ENCODE data around the gene DDAH2. TPM values are rescaled to one million over a fixed set of nuclear protein-coding genes. Genes with fewer than 3 reads are reported as not detected.

DDAH2 gene
- 87.4 TPM for total RNA-seq (ENCODE audit: insufficient read depth, low replicate concordance)

DNA sequence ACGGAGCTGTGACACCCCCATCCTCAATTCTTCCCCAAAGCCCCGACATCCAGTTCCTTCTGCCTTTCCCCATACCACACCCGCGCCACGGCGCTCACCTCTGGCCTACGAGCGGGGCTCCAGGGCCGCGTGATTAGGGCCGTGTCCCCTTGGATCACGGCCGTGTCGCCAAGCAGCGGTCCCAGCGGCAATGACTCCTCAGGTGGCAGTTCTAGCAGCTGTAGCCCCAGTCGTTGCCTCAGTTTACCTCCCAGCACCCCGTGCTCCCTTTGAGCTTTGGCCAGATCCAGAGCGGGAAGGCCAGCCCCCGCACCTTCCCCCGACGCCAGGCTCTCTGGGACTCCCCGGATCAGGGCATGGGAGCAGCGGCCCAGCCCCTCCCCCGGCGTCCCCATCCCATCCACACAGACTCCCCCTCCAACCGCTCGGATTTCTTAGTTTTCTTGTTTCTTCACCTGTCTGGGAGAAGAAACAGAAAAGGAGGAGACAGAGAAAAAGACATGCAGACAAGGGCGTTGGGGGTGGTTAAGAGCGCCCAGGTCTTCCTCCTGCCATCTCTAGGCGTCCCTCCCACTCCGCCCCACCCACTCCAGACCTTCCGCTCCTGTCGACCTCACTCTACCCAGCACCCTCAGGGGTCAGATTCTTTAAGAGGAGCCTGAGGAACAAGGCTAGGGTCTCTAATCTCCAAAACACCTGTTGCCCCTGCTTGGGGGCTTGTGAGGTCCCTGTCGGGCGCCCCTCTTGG is at the start of gene DDAH2:
DDAH2 (minus strand) TSS at position 533 of the 748 bp plus-strand sequence; CDS start at position 395, 138 bp downstream.
- no peak for DNase-seq (ENCODE audit: low spot score)

DNA sequence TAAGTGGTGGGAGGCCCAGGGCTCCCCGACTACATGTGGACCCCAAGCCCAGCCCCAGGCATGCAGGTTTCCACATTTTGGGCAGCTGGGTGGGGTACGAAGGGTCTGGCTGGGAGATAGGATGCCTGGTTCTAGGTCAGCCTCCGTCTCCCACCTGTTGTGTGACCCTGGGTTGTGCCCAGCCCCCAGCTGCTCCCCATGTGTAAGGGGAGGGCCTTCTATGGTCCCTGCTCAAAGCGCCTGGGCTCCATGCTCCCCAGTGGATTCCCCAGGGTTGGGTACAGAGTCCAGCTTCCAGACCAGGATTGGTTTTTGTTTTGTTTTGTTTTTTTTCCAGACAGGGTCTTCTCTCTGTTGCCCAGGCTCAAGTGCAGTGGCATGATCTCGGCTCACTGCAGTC is 49.1 kb upstream of the DDAH2 start:
- no peak for DNase-seq (ENCODE audit: low spot score)

DNA sequence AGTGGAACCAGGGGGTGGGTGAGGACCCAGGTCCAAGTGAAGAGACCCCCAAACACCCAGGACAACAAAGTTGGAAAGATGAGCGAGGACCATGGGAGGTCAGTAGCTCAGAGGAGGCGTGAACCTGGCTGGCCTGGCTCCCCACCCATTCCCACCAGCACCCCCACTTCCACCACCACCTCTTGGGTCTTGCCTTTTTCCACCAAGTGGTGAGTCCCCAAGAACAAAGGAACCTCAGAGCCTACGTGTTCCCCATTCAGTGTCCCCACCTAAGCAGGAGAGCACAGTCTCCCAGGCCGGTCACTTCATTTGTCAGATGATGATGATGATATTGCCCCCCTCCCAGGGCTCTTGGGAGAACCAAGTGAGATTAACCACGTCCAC is 48.6 kb upstream of the DDAH2 start:
- DNase-seq (ENCODE audit: low spot score): no peak

DNA sequence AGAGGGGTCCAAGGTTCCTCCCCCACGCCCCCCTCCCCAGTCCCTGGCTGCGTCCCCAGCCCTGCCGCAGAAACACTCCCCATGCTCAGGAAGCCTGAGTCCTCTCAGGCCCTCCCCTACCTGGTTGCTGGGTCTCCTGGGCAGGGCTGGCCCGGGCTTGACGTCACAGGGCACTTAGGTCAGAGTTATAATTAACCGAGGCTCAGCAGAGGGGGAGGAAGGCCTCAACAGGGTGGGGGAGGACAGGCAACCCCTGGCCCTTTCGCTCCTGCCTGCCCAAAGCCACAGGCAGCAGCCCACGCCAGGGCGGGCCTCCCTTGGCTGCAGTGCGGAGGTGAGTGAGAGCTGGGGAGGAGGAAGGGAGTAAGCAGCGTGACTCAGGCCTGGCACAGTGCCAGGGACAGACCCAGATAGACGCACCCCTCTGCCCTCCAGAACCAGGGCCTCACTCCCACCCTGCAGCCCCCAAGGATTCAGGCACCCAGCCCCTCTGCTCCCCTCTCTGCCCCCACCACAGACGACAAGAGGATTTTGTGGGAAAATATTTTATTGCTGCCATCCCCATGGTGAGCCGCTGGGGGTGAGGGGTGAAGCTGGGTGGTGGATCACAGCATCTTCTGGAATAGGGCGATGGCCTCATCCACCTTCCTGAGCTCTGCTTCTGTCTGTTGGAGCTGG is 48.0 kb upstream of the DDAH2 start, which contains the start of gene VWA7:
VWA7 (minus strand) TSS at position 340 of the 678 bp plus-strand sequence. CDS start 549 bp downstream, outside the sequence.
- peak; percentile 60 for DNase-seq (ENCODE audit: low spot score)

- no peak for DNase-seq (ENCODE audit: low spot score)
Measured at GRCh38 chr6:31776485-31776988, 47.4 kb upstream of the DDAH2 start.

- DNase-seq (ENCODE audit: low spot score): no peak
Measured at GRCh38 chr6:31775633-31776484, 46.8 kb upstream of the DDAH2 start.

DNA sequence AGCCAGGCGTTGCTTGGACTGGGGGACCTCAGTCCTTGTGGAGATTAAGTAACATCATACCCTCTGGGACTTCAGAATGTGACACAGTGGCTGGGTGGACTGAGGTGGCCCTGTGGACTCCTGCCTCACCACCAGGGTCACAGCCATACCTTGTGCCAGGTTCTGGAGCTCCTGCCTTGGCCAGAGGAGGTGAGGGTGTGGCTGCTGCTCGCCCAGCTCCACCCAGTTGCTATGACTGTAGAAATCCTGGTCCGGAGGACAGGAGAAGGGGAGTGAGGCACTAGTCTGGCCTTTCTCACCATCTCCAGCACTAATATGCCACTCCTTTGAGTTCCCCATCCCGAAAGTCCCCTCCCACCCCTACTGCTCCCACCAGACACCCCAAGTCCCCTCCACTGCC is 46.1 kb upstream of the DDAH2 start:
- no peak for DNase-seq (ENCODE audit: low spot score)

- no peak for DNase-seq (ENCODE audit: low spot score)
Measured at GRCh38 chr6:31771992-31772358, 42.9 kb upstream of the DDAH2 start.

DNA sequence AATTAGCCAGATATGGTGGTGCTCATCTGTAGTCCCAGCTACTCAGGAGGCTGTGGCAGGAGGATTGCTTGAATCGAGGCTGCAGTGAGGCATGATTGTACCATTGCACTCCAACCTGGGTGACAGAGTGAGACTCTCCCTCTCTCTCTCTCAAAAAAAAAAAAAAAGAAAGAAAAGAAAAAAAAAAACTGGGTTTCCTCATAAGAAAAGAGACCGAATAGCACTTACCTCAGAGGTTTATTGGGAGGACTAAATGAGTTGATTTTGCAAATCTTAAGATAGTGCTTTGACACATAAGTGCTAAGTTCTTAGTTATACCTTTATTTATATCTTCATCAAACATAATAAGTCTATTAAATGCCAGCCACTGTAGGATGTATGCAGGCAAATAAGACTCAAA is 41.8 kb upstream of the DDAH2 start:
- DNase-seq (ENCODE audit: low spot score): no peak

DNA sequence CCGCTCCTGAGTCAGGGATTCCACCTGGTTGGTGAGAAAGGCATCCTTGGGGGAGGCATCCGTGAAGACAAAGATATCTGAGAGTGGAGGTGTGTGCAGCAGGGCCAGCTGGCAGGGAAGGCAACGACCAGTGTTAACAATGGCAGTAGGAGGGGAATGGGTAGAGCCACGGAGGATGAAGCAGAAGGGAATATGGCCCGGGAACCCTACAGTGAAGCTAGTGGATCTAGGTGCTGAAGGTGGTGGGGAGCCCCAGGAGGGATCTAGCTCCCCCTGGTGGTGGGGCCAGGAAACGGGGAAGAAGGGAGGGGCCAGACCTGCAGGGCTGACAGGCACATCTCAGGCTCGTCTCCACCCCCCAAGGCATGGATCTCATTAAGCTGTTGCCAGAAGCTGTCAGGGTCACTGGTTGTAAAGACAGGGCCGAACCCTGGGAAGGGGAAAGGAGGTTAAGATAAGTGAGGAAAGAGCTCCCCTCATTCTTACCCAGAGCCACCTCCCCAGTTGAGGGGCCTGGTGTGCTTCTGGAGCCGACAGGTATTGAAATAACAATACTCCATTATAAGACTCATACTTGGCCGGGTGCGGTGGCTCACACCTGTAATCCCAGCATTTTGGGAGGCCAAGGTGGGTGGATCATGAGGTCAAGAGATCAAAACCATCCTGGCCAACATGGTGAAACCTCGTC is 40.7 kb upstream of the DDAH2 start:
- DNase-seq (ENCODE audit: low spot score): no peak

GRCh38 chr6:31768363-31769257 is 39.5 kb upstream of the DDAH2 start:
- no peak for DNase-seq (ENCODE audit: low spot score)

- no peak for DNase-seq (ENCODE audit: low spot score)
Measured at GRCh38 chr6:31767096-31767645, 38.1 kb upstream of the DDAH2 start.

GRCh38 chr6:31765910-31766794 is 37.1 kb upstream of the DDAH2 start:
- peak; percentile 44 for DNase-seq (ENCODE audit: low spot score)

- DNase-seq (ENCODE audit: low spot score): no peak
Measured at GRCh38 chr6:31765559-31765909, 36.4 kb upstream of the DDAH2 start.

DNA sequence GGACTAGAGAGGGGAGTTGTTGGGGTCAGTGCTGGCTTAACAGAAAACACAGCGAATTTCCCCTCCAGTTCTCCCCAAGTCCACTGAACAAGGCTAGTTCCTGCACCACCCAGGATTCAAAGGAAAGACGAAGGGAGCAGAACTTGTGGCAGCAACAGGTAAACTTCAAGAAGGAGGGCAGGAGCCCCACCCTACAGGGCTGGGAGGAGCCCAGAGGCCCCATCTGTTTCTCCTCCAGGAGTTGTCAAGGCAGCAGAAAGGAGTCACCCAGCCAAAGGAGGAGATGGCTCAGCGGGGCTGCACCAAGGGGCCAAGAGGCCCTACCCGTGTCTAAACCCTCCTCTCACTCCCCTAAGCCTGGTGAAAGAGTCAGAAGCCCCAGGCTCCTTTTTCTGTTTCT is 35.1 kb upstream of the DDAH2 start:
- DNase-seq (ENCODE audit: low spot score): peak; percentile 55

- DNase-seq (ENCODE audit: low spot score): peak; percentile 88
Measured at GRCh38 chr6:31763619-31763940, 34.5 kb upstream of the DDAH2 start.

GRCh38 chr6:31762878-31763618 is 33.9 kb upstream of the DDAH2 start:
- DNase-seq (ENCODE audit: low spot score): peak; percentile 15

- DNase-seq (ENCODE audit: low spot score): no peak
Measured at GRCh38 chr6:31762356-31762755, 33.3 kb upstream of the DDAH2 start, which contains the start of gene SAPCD1. SAPCD1 (plus strand) TSS chr6:31762656; CDS start chr6:31763055, 399 bp downstream.

All from umbilical cord (tissue), 2 donors.